Measurements from ENCODE around the gene OCSTAMP. TPM values are rescaled to one million over a fixed set of nuclear protein-coding genes. Genes with fewer than 3 reads are reported as not detected.

The OCSTAMP gene
- total and polyA plus RNA-seq, 10 of the 15 experiments (the other 5 are each of a cell fraction or from before 2014, with no cell fraction given): 0.09 to 0.46 (median 0.22) TPM; not detected in 2

DNA sequence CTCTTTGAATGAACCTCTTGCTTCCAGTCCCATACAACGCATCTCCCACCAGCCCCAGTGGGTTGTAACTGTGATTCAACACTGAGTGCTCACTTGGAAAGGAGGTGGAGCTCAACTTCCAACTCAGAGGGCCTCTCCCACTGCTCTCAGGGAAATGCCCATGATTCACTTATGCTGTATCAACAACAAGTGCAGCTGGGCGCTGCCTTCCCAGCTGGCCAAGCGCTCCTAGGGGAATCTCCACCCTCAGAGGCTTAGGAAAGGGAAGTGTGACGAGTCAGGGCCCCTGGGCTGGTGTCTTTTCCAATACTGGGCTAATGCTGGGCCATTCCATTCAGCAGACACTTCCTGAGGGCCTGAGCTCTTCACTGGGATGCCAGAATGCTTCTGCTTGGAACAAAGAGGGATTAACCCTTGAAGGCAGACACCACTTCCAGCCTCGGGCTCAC lies 8.1 kb upstream of the OCSTAMP start (continued):
- TF ChIP-seq ZNF592 (IDR thresholded peaks at IDR 0.05) (no peak), NBN (IDR thresholded peaks at IDR 0.05) (no peak), SUZ12 (IDR thresholded peaks at IDR 0.05; ENCODE audit: unreplicated experiment) (no peak), YY1 (IDR thresholded peaks at IDR 0.05; ENCODE audit: low read depth, low read length) (no peak), IRF4 (IDR thresholded peaks at IDR 0.05; ENCODE audit: low read depth, low read length) (no peak), STAT3 (IDR thresholded peaks at IDR 0.05; ENCODE audit: low read depth, low read length) (no peak), TCF12 (IDR thresholded peaks at IDR 0.05; ENCODE audit: low read depth, low read length) (no peak), PAX5 (IDR thresholded peaks at IDR 0.05; ENCODE audit: borderline replicate concordance, low read depth, low read length) (no peak)

DNA sequence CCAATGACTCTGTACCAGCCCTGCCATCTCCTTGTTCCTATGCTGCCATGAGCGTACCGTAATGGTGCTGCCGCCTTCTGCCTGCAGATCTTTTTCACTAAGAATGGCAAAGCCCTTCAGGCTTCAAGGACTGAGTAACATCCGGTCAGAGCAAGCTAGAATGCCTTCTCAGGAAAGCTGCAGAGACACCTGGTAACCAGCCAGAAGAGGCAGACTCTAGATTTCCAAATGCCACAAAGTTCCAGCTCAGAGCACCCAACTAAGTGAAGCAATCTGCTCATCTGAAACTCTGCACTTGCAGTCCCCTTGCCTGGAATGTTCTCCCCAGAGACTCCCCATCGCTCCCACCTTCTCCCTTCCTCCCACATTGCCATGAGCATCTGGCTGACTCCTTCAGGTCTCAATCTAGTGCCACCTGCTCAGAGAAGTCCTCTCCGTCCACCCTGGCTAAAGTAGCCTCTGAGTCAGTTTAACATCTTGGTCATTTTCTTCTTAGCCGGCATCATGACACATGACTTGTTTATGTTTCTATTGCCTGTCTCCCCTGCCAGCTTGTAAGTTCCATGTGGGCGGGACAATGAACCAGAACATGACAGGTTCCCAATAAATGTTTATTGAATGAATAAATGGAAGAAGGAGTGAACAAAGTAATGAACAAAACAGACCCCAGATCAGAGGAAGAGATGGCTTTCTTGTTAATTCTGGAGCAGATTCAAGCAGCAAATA lies 6.9 kb upstream of the OCSTAMP start:
- CTCF ChIA-PET: interaction anchor here (1.0 kb wide), 1 partner anchor 37 kb away, joined by 3 read pairs; no protein-coding TSS in a partner anchor
- Histone ChIP-seq H3K4me2 (ENCODE audit: control insufficient read depth, insufficient read depth) (no peak overlapping the region), H3K4me3 (no peak overlapping the region), H3K4me1 (ENCODE audit: control insufficient read depth, insufficient read depth, low read length) (peaks cover 40% of the 10 kb centered on the region), H3K9ac (ENCODE audit: control insufficient read depth, insufficient read depth, low read length) (no peak overlapping the region), H3K79me2 (ENCODE audit: control insufficient read depth, insufficient read depth, low read length) (no peaks in the 10 kb centered on the region), H2AFZ (ENCODE audit: control insufficient read depth, low read depth, low read length) (no peak overlapping the region), H3K9me3 (replicated peaks; ENCODE audit: control insufficient read depth, insufficient read depth, low read length) (no peaks in the 10 kb centered on the region), H3K36me3 (ENCODE audit: control insufficient read depth in 2 of 2, insufficient read depth in 2 of 2, low read length in 1 of 2) (no peaks in the 10 kb centered on the region), H3K27me3 (replicated peaks in 1 of 2; ENCODE audit: control insufficient read depth in 2 of 2, insufficient read depth in 2 of 2, low read length in 1 of 2) (no peaks in the 10 kb centered on the region), H3K27ac (ENCODE audit: control insufficient read depth, insufficient read depth) (no peak overlapping the region), H4K20me1 (ENCODE audit: control insufficient read depth, insufficient read depth) (no peaks in the 10 kb centered on the region)
- 95% methylated on average over 8 of the region's 8 CpGs for WGBS (ENCODE audit: insufficient coverage, insufficient replicate concordance, low lambda C conversion rate, missing lambda C conversion rate)
- no peak for FAIRE-seq
- intact Hi-C loops (cut with micrococcal nuclease; ENCODE audit: unreplicated experiment) (no loop called here), in situ Hi-C loops (cut with MboI) (loop anchor here (10.0 kb wide), 1 partner anchor 127 kb away; the partner anchor contains the start of gene TP53RK)
- SMC1A ChIA-PET (ENCODE audit: uncharacterized antibody, unreplicated experiment): interaction anchor here (0.7 to 2.7 kb wide), 2 partner anchors 11 to 400 kb away, joined by 3 to 10 read pairs; no protein-coding TSS in a partner anchor
- no TSS peak for BruUV-seq (replicated peaks)
- POLR2A ChIA-PET: interaction anchor here (0.6 kb wide), 1 partner anchor 394 kb away, joined by 3 read pairs; no protein-coding TSS in a partner anchor
- no peak for ATAC-seq
- DNase-seq (ENCODE audit: low read depth, low spot score): no peak
- RAD21 ChIA-PET (ENCODE audit: unreplicated experiment): no interaction called here
- no peak for TF ChIP-seq RB1 (IDR thresholded peaks at IDR 0.05; ENCODE audit: borderline replicate concordance)
- no peak for TF ChIP-seq SPI1 (IDR thresholded peaks at IDR 0.05; ENCODE audit: borderline replicate concordance, insufficient read depth, low read depth, low read length)
- no peak for TF ChIP-seq ZNF217 (IDR thresholded peaks at IDR 0.05)
- TF ChIP-seq MXI1 (IDR thresholded peaks at IDR 0.05; ENCODE audit: low read depth, low read length): no peak
- TF ChIP-seq, protein P1, sequence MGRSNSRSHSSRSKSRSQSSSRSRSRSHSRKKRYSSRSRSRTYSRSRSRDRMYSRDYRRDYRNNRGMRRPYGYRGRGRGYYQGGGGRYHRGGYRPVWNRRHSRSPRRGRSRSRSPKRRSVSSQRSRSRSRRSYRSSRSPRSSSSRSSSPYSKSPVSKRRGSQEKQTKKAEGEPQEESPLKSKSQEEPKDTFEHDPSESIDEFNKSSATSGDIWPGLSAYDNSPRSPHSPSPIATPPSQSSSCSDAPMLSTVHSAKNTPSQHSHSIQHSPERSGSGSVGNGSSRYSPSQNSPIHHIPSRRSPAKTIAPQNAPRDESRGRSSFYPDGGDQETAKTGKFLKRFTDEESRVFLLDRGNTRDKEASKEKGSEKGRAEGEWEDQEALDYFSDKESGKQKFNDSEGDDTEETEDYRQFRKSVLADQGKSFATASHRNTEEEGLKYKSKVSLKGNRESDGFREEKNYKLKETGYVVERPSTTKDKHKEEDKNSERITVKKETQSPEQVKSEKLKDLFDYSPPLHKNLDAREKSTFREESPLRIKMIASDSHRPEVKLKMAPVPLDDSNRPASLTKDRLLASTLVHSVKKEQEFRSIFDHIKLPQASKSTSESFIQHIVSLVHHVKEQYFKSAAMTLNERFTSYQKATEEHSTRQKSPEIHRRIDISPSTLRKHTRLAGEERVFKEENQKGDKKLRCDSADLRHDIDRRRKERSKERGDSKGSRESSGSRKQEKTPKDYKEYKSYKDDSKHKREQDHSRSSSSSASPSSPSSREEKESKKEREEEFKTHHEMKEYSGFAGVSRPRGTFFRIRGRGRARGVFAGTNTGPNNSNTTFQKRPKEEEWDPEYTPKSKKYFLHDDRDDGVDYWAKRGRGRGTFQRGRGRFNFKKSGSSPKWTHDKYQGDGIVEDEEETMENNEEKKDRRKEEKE (IDR thresholded peaks at IDR 0.05): no peak
- no peak for TF ChIP-seq BMI1 (IDR thresholded peaks at IDR 0.05; ENCODE audit: borderline replicate concordance)
- no peak for TF ChIP-seq HCFC1 (IDR thresholded peaks at IDR 0.05; ENCODE audit: low read length)
- no peak for TF ChIP-seq HDGF (IDR thresholded peaks at IDR 0.05)
- no peak for TF ChIP-seq IKZF2 (IDR thresholded peaks at IDR 0.05)
